Right lobe of liver (tissue), 6 donors: Measurements from ENCODE around the gene C10orf105. TPM values are rescaled to one million over a fixed set of nuclear protein-coding genes. Genes with fewer than 3 reads are reported as not detected.

Experiments
- ATAC-seq, 4 donors: fragments of 200-7000 bp; cut with Tn5 transposase; one replicate each; pipeline ENCODE4 v1.9.1; 2020; ENCODE audit warnings: mild to moderate bottlenecking in 4 of 4, moderate library complexity in 4 of 4
- DNase-seq, 3 donors: peaks; one replicate each; pipeline ENCODE4 v3.0.0-alpha.2; 2020
- H3K27ac ChIP-seq, 3 donors: fragments of 200-600 bp; one replicate each; pipeline ENCODE4 v1.8.0; 2022
- H3K27me3 ChIP-seq, 2 donors: fragments of 200-600 bp; one replicate each; pipeline ENCODE4 v1.8.0; 2022
- H3K36me3 ChIP-seq, 4 donors: fragments of 200-600 bp; sonication (generic) in 1 of 4; one replicate each; pipeline versions ENCODE4 v1.5.1 to v1.8.0; 2017 to 2022; ENCODE audit warnings: control low read depth in 1 of 4
- H3K4me1 ChIP-seq, 4 donors: fragments of 200-600 bp; sonication (generic) in 1 of 4; one replicate each; pipeline versions ENCODE4 v1.5.1 to v1.8.0; 2017 to 2022; ENCODE audit warnings: control low read depth in 1 of 4
- H3K4me3 ChIP-seq, 3 donors: fragments of 200-600 bp; one replicate each; pipeline ENCODE4 v1.8.0; 2022
- H3K9me3 ChIP-seq, 4 donors: fragments of 200-600 bp; sonication (generic) in 1 of 4; one replicate each; pipeline versions ENCODE4 v1.5.1 to v1.8.0; 2017 to 2022; ENCODE audit warnings: control low read depth in 1 of 4
- POLR2A ChIP-seq: fragments of 450-650 bp; IDR thresholded peaks from one replicate; pipeline ENCODE4 v1.6.1; 2017; ENCODE audit warnings: antibody characterized with exemption, mild to moderate bottlenecking
- WGBS: methylation state at CpG from one replicate; pipeline ENCODE4 v1.1.6; 2018; ENCODE audit warnings: low coverage, low lambda C conversion rate; ENCODE audit not compliant: insufficient coverage; ENCODE audit errors: missing lambda C conversion rate; 5-methylcytosine and 5-hydroxymethylcytosine counted together
- intact Hi-C, 2 donors: fragments of 100-400 bp; cut with DNase I; formaldehyde crosslinking; loops; one replicate each; pipeline versions ENCODE4 v1.11.2 to v1.14.1; 2022
- total RNA-seq, 6 experiments: library from RNA; depleted of rRNA in 2 of 6; stranded (reverse); fragments of >200 nt in 2 of 6; fragmentation: NEBNext Ultra II Directional in 3 of 6; extraction: Animal tissue kit (Norgen Biotek cat#: 25700) in 3 of 6; gene quantifications; one replicate each; pipeline versions ENCODE4 v1.1.0 to v1.2.4, GENCODE V29; 2016 to 2023
- TF ChIP-seq, protein P1 (sequence below), 4 donors: fragments of 200-600 bp in 3 of 4; fragments of 450-650 bp in 1 of 4; IDR thresholded peaks; one replicate each; pipeline versions ENCODE4 v1.5.1 to v1.8.0; 2016 to 2022; ENCODE audit warnings: antibody characterized with exemption in 4 of 4, mild to moderate bottlenecking in 2 of 4
- donor health status: DM: no; HTN: yes; CAD: no.
- donor health status: DM: no; HTN: no; CAD: no.
- donor health status: DM: no; HTN: no; CAD: no.
- donor health status: DM: no; HTN: yes; CAD: no.
- donor health status: DM: no; HTN: yes; CAD: no.

The C10orf105 gene
- total RNA-seq, 6 experiments from 2014 or later = 0.05 TPM; not detected in 5

DNA sequence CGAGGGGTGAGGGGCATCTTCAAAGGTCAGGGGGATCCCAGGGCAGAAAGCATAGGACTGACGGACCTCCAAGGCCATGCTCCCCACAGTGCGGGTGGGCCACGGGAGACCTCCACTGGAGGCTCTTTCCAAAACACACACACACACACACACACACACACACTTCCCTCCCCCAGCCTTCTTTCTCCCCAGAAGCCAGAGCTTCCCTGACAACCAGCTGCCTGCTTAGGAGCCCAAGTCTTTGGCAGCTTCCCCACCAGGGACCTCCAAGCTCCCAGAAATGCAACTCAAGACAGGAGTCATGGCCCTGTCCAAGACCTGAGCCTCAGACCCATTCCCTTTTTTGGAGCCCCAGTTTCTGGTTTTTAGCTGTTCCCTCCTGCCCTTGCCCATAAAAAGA lies 710 bp upstream of the C10orf105 start:
- no peak overlapping the region for H3K4me3 ChIP-seq
- no peak overlapping the region for H3K27ac ChIP-seq
- intact Hi-C loops = no loop called here
- no peaks in the 10 kb centered on the region for H3K36me3 ChIP-seq
- no peaks in the 10 kb centered on the region for H3K27me3 ChIP-seq
- no peaks in the 10 kb centered on the region for H3K9me3 ChIP-seq
- no peak for DNase-seq
- no peak for ATAC-seq
- no CpG with 5 or more reads among the region's 4 CpGs for WGBS
- TF ChIP-seq, protein P1, sequence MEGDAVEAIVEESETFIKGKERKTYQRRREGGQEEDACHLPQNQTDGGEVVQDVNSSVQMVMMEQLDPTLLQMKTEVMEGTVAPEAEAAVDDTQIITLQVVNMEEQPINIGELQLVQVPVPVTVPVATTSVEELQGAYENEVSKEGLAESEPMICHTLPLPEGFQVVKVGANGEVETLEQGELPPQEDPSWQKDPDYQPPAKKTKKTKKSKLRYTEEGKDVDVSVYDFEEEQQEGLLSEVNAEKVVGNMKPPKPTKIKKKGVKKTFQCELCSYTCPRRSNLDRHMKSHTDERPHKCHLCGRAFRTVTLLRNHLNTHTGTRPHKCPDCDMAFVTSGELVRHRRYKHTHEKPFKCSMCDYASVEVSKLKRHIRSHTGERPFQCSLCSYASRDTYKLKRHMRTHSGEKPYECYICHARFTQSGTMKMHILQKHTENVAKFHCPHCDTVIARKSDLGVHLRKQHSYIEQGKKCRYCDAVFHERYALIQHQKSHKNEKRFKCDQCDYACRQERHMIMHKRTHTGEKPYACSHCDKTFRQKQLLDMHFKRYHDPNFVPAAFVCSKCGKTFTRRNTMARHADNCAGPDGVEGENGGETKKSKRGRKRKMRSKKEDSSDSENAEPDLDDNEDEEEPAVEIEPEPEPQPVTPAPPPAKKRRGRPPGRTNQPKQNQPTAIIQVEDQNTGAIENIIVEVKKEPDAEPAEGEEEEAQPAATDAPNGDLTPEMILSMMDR (IDR thresholded peaks at IDR 0.05) = no peak
- no peak for TF ChIP-seq POLR2A
- H3K4me1 ChIP-seq = no peaks in the 10 kb centered on the region

DNA sequence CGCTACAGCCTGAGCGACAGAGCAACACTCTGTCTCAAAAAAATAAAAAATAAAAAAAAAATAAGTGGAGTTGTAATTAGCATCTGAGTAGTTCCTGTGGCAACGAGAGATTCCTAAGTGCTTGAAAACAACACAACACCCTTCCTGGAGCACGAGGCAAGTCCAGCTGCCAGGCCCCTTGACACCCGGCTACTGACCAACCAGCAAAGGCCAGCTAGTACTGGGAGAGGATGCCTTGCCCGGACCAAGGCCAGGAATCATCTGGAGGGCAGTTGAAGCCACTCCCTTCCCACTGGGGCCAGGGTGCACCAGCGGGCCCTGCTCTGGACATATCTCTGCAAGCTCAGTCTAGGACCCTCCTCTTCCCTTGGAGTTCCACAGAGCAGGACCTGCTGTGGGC lies 536 bp downstream of the C10orf105 start:
- TF ChIP-seq POLR2A = no peak
- TF ChIP-seq, protein P1 (IDR thresholded peaks at IDR 0.05) = no peak
- Histone ChIP-seq H3K36me3 (no peaks in the 10 kb centered on the region), H3K27ac (no peak overlapping the region), H3K4me3 (no peak overlapping the region), H3K27me3 (no peaks in the 10 kb centered on the region), H3K9me3 (no peaks in the 10 kb centered on the region), H3K4me1 (no peaks in the 10 kb centered on the region)
- DNase-seq (peak in 1 of 3 donors; percentile 31), ATAC-seq (no peak)
- intact Hi-C loops = no loop called here
- 83% methylated on average over 3 of the region's 7 CpGs for WGBS

DNA sequence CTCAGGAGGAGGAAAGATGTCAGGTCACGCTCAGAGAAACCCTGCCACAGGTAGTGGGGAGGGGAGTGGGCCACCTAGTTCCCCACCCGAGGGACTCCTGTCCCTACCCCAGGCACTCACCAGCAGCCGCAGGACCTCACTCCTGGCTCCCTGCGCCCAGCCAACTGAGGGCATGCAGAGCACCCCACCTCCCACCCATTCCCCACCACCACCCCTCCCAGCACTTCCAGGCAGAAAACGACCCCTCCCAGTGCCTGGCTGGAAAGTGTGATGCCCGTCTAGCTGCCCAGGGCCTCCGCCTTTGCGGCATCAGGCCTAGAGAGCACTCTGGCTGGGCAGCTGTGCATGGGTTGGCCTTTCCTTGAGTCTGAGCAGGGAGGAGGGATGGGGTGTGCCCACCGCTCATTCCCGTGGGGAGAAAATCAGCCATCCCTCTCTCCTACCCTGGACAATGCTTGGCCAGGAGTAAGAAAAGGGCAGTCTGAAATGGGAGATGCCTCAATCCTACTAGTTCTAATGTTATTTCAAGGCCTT lies 1.3 kb downstream of the C10orf105 start:
- no peaks in the 10 kb centered on the region for H3K36me3 ChIP-seq
- H3K9me3 ChIP-seq = no peaks in the 10 kb centered on the region
- WGBS = 100% methylated on average over 2 of the region's 10 CpGs
- DNase-seq (no peak), ATAC-seq (no peak)
- H3K4me3 ChIP-seq = no peak overlapping the region
- no peak overlapping the region for H3K27ac ChIP-seq
- intact Hi-C loops = no loop called here
- H3K27me3 ChIP-seq = no peaks in the 10 kb centered on the region
- TF ChIP-seq POLR2A = no peak
- H3K4me1 ChIP-seq = peaks cover 0 to 2% (median 0%) of the 10 kb centered on the region in 4 donors

DNA sequence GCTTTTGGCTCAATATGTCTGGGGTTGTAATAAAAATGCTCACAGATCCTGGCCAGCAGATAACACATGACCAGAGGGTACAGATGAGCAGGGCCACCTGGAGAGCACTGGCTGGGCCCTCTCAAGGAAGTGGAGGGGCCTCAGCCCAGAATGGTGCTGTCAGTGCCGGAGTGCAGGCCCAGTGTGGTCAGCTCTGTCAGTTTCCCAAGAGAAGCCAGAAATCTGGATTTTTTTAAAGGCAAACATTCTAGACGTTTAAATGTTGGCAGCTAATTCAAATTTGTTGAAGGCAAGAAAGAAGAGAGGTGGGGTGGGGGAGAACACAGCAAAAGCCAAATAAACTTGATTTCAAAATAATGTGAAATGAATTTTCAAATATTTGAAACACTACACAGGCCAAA lies 2.0 kb downstream of the C10orf105 start:
- no peak for ATAC-seq
- intact Hi-C loops = no loop called here
- DNase-seq = no peak
- 51% methylated on average over 2 of the region's 2 CpGs for WGBS
- TF ChIP-seq, protein P1 (IDR thresholded peaks at IDR 0.05) = no peak
- no peak for TF ChIP-seq POLR2A
- Histone ChIP-seq H3K9me3 (no peaks in the 10 kb centered on the region), H3K4me3 (no peak overlapping the region), H3K4me1 (peaks cover 0 to 3% (median 0%) of the 10 kb centered on the region in 4 donors), H3K27ac (no peak overlapping the region), H3K36me3 (no peaks in the 10 kb centered on the region), H3K27me3 (no peaks in the 10 kb centered on the region)

DNA sequence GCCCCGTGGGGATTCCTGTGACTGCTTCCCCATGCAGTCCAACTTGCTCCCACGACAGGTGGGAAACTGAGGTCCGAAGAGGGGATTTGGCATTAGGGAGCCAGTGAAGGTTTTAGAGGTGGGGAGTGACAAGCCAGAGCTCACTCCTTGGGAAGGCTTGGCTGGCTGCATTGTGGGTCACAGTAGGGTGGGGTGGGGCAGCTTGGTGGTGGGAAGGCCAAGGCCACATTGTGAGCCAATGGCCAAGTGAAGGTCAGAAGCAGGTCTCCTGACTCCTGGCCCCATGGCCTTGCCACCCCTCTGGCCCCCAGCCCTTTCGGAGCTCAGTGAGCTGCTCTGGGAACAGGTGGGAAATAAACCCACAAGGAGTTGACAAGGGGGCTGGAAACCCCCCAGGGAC lies 2.5 kb downstream of the C10orf105 start:
- WGBS = 100% methylated on average over 1 of the region's 4 CpGs
- H3K9me3 ChIP-seq = no peaks in the 10 kb centered on the region
- no peak for TF ChIP-seq POLR2A
- TF ChIP-seq, protein P1 (IDR thresholded peaks at IDR 0.05) = no peak
- ATAC-seq = no peak
- peaks cover 0 to 3% (median 0%) of the 10 kb centered on the region in 4 donors for H3K4me1 ChIP-seq
- H3K4me3 ChIP-seq = no peak overlapping the region
- intact Hi-C loops = no loop called here
- no peak for DNase-seq
- H3K27me3 ChIP-seq = no peaks in the 10 kb centered on the region
- H3K36me3 ChIP-seq = no peaks in the 10 kb centered on the region
- no peak overlapping the region for H3K27ac ChIP-seq
